HEK293 (cell line): ENCODE results near the gene RNF224.

Source experiments
- CTCF ChIA-PET: fragments of 350-600 bp; formaldehyde crosslinking; extraction: SDS; loops from one replicate; lab custom pipeline; 2021; ENCODE audit warnings: antibody characterized with exemption; lab: Yijun Ruan, JAX
- POLR2A ChIA-PET: fragments of 300-600 bp; formaldehyde crosslinking; extraction: SDS; loops from one replicate; lab custom pipeline; 2020; ENCODE audit warnings: antibody characterized with exemption, inconsistent platforms; lab: Yijun Ruan, JAX
- H3K27ac ChIP-seq: fragments of 200-500 bp; sonication (Bioruptor generic); 2 replicates; pipeline ENCODE4 v1.5.1; 2014; ENCODE audit warnings: low read depth, low read length, control low read depth, inconsistent platforms; ENCODE audit errors: extremely low read depth
- H3K36me3 ChIP-seq, 2 experiments: fragments of 200-500 bp in 1 of 2; sonication (Bioruptor generic) in 1 of 2; 1 replicate in 1 of 2; 2 replicates in 1 of 2; pipeline ENCODE4 v1.5.1; 2014 to 2017; ENCODE audit warnings: inconsistent platforms in 2 of 2, low read length in 2 of 2; ENCODE audit not compliant: control insufficient read depth in 2 of 2, insufficient read depth in 1 of 2
- H3K4me1 ChIP-seq: fragments of 200-500 bp; sonication (Bioruptor generic); 2 replicates; pipeline ENCODE4 v1.5.1; 2014; ENCODE audit warnings: mild to moderate bottlenecking, low read length, inconsistent platforms; ENCODE audit not compliant: control insufficient read depth, insufficient read depth
- H3K4me3 ChIP-seq: 2 replicates; pipeline ENCODE4 v1.5.1; 2011; ENCODE audit warnings: low read depth, mild to moderate bottlenecking, control low read depth, low read length, moderate library complexity
- H3K9me3 ChIP-seq: fragments of 200-500 bp; sonication (Bioruptor generic); 2 replicates; pipeline ENCODE4 v1.5.1; 2014; ENCODE audit warnings: low read depth, low read length, inconsistent platforms; ENCODE audit not compliant: control insufficient read depth, insufficient read depth
- CTCF ChIP-seq: fragments of 450-650 bp; formaldehyde crosslinking; IDR thresholded peaks from 2 replicates; pipeline ENCODE4 v1.5.1; 2016; ENCODE audit warnings: missing biosample characterization, missing genetic modification characterization
- EGR2 ChIP-seq: fragments of 450-650 bp; formaldehyde crosslinking; IDR thresholded peaks from 2 replicates; pipeline ENCODE4 v1.5.1; 2016; ENCODE audit warnings: low read depth, missing biosample characterization, missing genetic modification characterization
- GFI1B ChIP-seq: fragments of 450-650 bp; formaldehyde crosslinking; IDR thresholded peaks from 2 replicates; pipeline ENCODE4 v1.5.1; 2016; ENCODE audit warnings: missing biosample characterization, missing genetic modification characterization
- GLIS2 ChIP-seq: fragments of 450-650 bp; formaldehyde crosslinking; IDR thresholded peaks from 2 replicates; pipeline ENCODE4 v1.5.1; 2016; ENCODE audit warnings: missing biosample characterization, missing genetic modification characterization
- HOXA7 ChIP-seq: sonication (generic); formaldehyde crosslinking; IDR thresholded peaks from 2 replicates; pipeline ENCODE4 v1.8.1; 2022; ENCODE audit warnings: missing genetic modification reagents, borderline replicate concordance
- HOXD13 ChIP-seq: sonication (generic); formaldehyde crosslinking; IDR thresholded peaks from 2 replicates; pipeline ENCODE4 v1.8.0; 2022; ENCODE audit warnings: missing genetic modification reagents, borderline replicate concordance
- IKZF3 ChIP-seq: fragments of 450-650 bp; IDR thresholded peaks from 2 replicates; pipeline ENCODE4 v1.5.0; 2018; ENCODE audit warnings: missing biosample characterization, mild to moderate bottlenecking, missing genetic modification characterization, moderate library complexity
- OVOL3 ChIP-seq: fragments of 450-650 bp; formaldehyde crosslinking; IDR thresholded peaks from 2 replicates; pipeline ENCODE4 v1.5.1; 2016; ENCODE audit warnings: missing biosample characterization, missing genetic modification characterization
- PATZ1 ChIP-seq: fragments of 450-650 bp; formaldehyde crosslinking; IDR thresholded peaks from 2 replicates; pipeline ENCODE4 v1.5.1; 2016; ENCODE audit warnings: missing biosample characterization, missing genetic modification characterization
- RBAK ChIP-seq: fragments of 450-650 bp; formaldehyde crosslinking; IDR thresholded peaks from 2 replicates; pipeline ENCODE4 v1.5.1; 2016; ENCODE audit warnings: missing biosample characterization, missing genetic modification characterization
- WT1 ChIP-seq: fragments of 450-650 bp; formaldehyde crosslinking; IDR thresholded peaks from 2 replicates; pipeline ENCODE4 v1.5.1; 2016; ENCODE audit warnings: missing biosample characterization, missing genetic modification characterization
- ZBTB17 ChIP-seq: fragments of 450-650 bp; formaldehyde crosslinking; IDR thresholded peaks from 2 replicates; pipeline ENCODE4 v1.5.1; 2016; ENCODE audit warnings: missing biosample characterization, missing genetic modification characterization
- ZBTB26 ChIP-seq: fragments of 450-650 bp; formaldehyde crosslinking; optimal IDR thresholded peaks from 2 replicates; pipeline ENCODE3; 2016; ENCODE audit warnings: missing biosample characterization, mild to moderate bottlenecking, missing genetic modification characterization
- ZBTB6 ChIP-seq: fragments of 450-650 bp; formaldehyde crosslinking; IDR thresholded peaks from 2 replicates; pipeline ENCODE4 v1.5.1; 2017; ENCODE audit warnings: missing biosample characterization, missing genetic modification characterization
- ZFP69B ChIP-seq: fragments of 450-650 bp; formaldehyde crosslinking; IDR thresholded peaks from 2 replicates; pipeline ENCODE4 v1.5.1; 2016; ENCODE audit warnings: missing biosample characterization, missing genetic modification characterization
- ZIC2 ChIP-seq: fragments of 450-650 bp; formaldehyde crosslinking; IDR thresholded peaks from 2 replicates; pipeline ENCODE4 v1.5.1; 2016; ENCODE audit warnings: missing biosample characterization, missing genetic modification characterization
- ZNF394 ChIP-seq: fragments of 450-650 bp; formaldehyde crosslinking; IDR thresholded peaks from 2 replicates; pipeline ENCODE4 v1.5.1; 2016; ENCODE audit warnings: missing biosample characterization, missing genetic modification characterization, mild to moderate bottlenecking, moderate library complexity, borderline replicate concordance
- ZNF416 ChIP-seq: fragments of 450-650 bp; formaldehyde crosslinking; IDR thresholded peaks from 2 replicates; pipeline ENCODE4 v1.5.1; 2016; ENCODE audit warnings: missing biosample characterization, missing genetic modification characterization
- ZNF571 ChIP-seq: fragments of 450-650 bp; formaldehyde crosslinking; IDR thresholded peaks from 2 replicates; pipeline ENCODE4 v1.5.0; 2017; ENCODE audit warnings: missing biosample characterization, missing genetic modification characterization
- ZNF664 ChIP-seq: fragments of 450-650 bp; formaldehyde crosslinking; IDR thresholded peaks from 2 replicates; pipeline ENCODE4 v1.5.1; 2016; ENCODE audit warnings: missing biosample characterization, missing genetic modification characterization
- ZNF670 ChIP-seq: fragments of 450-650 bp; formaldehyde crosslinking; IDR thresholded peaks from 2 replicates; pipeline ENCODE4 v1.5.1; 2016; ENCODE audit warnings: missing biosample characterization, missing genetic modification characterization, low read depth
- ZNF707 ChIP-seq: fragments of 450-650 bp; formaldehyde crosslinking; IDR thresholded peaks from 2 replicates; pipeline ENCODE4 v1.5.1; 2016; ENCODE audit warnings: missing biosample characterization, missing genetic modification characterization
- ZNF76 ChIP-seq: fragments of 450-650 bp; formaldehyde crosslinking; IDR thresholded peaks from 2 replicates; pipeline ENCODE4; 2016; ENCODE audit warnings: low read depth, missing biosample characterization, missing genetic modification characterization, borderline replicate concordance
- ZNF768 ChIP-seq: fragments of 450-650 bp; formaldehyde crosslinking; IDR thresholded peaks from 2 replicates; pipeline ENCODE4 v1.5.1; 2018; ENCODE audit warnings: missing biosample characterization, mild to moderate bottlenecking, missing genetic modification characterization
- ZNF830 ChIP-seq: fragments of 450-650 bp; IDR thresholded peaks from 2 replicates; pipeline ENCODE4 v1.5.0; 2018; ENCODE audit warnings: missing biosample characterization, missing genetic modification characterization, low read depth, mild to moderate bottlenecking, moderate library complexity
- ZSCAN18 ChIP-seq: fragments of 450-650 bp; formaldehyde crosslinking; IDR thresholded peaks from 2 replicates; pipeline ENCODE4 v1.5.1; 2016; ENCODE audit warnings: missing biosample characterization, missing genetic modification characterization
- ZSCAN23 ChIP-seq: fragments of 450-650 bp; formaldehyde crosslinking; IDR thresholded peaks from 2 replicates; pipeline ENCODE4 v1.5.1; 2016; ENCODE audit warnings: missing biosample characterization, missing genetic modification characterization

RNF224 gene

GRCh38 chr9:137198902-137199283 lies 28.4 kb upstream of the RNF224 start (continued):
- TF ChIP-seq PATZ1 (tag by site-specific recombination) (0 out of 2 replicates have a peak, but pooled peaks have one; percentile 7), ZSCAN23 (tag by site-specific recombination) (no peak), ZFP69B (0 out of 2 replicates have a peak, but pooled peaks have one; percentile 15), ZIC2 (tag by site-specific recombination) (peak; percentile 99), ZNF707 (no peak), ZSCAN18 (tag by site-specific recombination) (no peak), ZBTB17 (tag by site-specific recombination) (no peak), ZNF830 (tag by site-specific recombination) (no peak), WT1 (tag by site-specific recombination) (no peak), GFI1B (tag by site-specific recombination) (no peak), OVOL3 (tag by site-specific recombination) (no peak), ZBTB6 (tag by site-specific recombination) (no peak), HOXD13 (no peak), ZNF76 (tag by site-specific recombination) (no peak), RBAK (no peak)

GRCh38 chr9:137199411-137200121 lies 27.7 kb upstream of the RNF224 start:
- H3K27ac ChIP-seq, result no peak overlapping the region
- peaks cover 0 to 3% of the 10 kb centered on the region in 2 experiments; a peak in 1 of 3 replicates for H3K36me3 ChIP-seq
- H3K4me1 ChIP-seq, result peaks cover 7% of the 10 kb centered on the region
- ChIA-PET CTCF (interaction anchor here (1.2 to 3.3 kb wide), 3 partner anchors 11 to 37 kb away, joined by 3 to 22 read pairs (median 5); partner anchors contain the start of genes ANAPC2 and SSNA1), POLR2A (interaction anchor here (0.5 to 3.4 kb wide), 6 partner anchors 11 to 70 kb away, joined by 3 to 34 read pairs (median 6); partner anchors contain the start of genes ANAPC2, SSNA1 and TUBB4B)
- H3K9me3 ChIP-seq, result no peaks in the 10 kb centered on the region
- peak overlapping the region; percentile 34 for H3K4me3 ChIP-seq
- peak; percentile 24 for TF ChIP-seq ZBTB26 (tag by site-specific recombination)
- no peak for TF ChIP-seq ZNF416
- TF ChIP-seq ZNF664 (tag by site-specific recombination), result no peak
- no peak for TF ChIP-seq ZNF571 (tag by site-specific recombination)
- 0 out of 2 replicates have a peak, but pooled peaks have one; percentile 18 for TF ChIP-seq IKZF3 (tag by site-specific recombination)
- no peak for TF ChIP-seq HOXA7 (CRISPR knock-in tag)
- peak; percentile 32; the same call in 1 of the 2 replicates for TF ChIP-seq GLIS2
- TF ChIP-seq ZNF768 (tag by site-specific recombination), result no peak
- TF ChIP-seq ZSCAN23 (tag by site-specific recombination), result no peak
- peak; percentile 20; the same call in 1 of the 2 replicates for TF ChIP-seq CTCF (tag by site-specific recombination)
- no peak for TF ChIP-seq EGR2
- TF ChIP-seq ZNF394, result 0 out of 2 replicates have a peak, but pooled peaks have one; percentile 41
- no peak for TF ChIP-seq ZNF670 (tag by site-specific recombination)
